ENCODE results near the gene RNF215.
"Not testable (repeated sequence)": the region's sequence is repeated elsewhere in the genome, so short reads cannot be mapped to it uniquely, and the experiment has no call there.

RNF215 gene

GRCh38 chr22:30420347-30421125 lies 33.3 kb upstream of the RNF215 start:
- no peak for DNase-seq

DNA sequence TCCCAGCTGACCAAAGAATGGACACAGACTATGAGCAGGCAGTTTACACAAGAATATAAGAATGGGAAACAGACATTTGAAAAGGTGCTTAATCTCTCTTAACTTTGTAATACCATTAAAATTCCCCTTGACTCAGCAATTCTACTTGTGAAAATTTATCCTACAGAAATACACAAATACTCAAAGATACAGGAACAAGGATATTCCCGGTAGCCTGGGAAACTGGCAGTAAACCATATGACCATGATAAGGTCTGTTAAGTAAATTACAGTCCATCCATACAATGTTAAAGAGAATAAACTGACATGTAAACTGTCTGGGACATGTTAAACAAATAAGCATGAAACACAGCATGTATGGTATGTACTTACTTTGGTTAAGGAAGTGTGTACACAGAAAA lies 29.6 kb upstream of the RNF215 start:
- no peak for DNase-seq

DNA sequence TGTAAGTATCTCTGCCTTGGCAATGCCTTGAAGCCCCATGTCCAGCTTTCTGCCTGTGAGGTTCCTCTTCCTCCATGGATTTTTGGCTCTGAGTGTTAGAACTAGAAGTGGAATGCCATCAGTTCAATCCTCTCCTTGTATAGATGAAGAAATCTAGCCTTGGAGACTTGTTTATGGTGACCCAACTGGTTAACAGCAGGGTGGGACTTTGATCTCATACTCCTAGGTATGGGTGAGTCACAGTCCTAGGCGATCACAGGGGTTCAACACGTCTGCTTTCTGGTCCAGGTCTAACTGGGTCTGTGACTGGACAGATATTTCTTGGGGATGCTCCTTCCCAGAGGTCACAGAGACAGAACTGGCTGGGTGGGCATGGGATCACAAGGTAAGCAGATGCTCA lies 29.2 kb upstream of the RNF215 start:
- DNase-seq = no peak

DNA sequence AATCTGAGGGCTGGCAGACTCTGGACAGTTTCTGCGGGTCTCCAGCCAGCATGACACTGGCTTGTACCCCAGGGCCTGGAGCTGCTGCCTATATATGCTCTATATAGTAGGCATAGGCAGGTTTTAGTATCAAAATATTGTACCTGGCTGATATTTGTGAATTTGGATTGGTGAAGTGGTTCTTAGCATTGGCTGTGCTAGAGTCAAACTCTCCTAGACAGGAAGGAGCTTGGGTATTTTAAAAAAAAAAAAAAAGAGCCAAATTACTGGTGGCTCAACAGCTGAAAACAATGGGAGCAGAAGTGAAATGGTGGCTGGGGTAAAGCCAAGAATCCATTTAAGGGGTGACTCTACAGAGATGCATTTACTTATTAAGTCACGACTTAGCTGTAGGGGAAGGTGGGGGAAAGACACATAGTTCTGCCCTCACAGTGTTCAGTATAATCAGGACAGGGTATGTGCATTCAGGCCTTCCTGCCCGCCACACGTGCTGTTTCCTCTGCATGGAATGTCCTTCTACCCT lies 27.4 kb upstream of the RNF215 start:
- no peak for DNase-seq

DNA sequence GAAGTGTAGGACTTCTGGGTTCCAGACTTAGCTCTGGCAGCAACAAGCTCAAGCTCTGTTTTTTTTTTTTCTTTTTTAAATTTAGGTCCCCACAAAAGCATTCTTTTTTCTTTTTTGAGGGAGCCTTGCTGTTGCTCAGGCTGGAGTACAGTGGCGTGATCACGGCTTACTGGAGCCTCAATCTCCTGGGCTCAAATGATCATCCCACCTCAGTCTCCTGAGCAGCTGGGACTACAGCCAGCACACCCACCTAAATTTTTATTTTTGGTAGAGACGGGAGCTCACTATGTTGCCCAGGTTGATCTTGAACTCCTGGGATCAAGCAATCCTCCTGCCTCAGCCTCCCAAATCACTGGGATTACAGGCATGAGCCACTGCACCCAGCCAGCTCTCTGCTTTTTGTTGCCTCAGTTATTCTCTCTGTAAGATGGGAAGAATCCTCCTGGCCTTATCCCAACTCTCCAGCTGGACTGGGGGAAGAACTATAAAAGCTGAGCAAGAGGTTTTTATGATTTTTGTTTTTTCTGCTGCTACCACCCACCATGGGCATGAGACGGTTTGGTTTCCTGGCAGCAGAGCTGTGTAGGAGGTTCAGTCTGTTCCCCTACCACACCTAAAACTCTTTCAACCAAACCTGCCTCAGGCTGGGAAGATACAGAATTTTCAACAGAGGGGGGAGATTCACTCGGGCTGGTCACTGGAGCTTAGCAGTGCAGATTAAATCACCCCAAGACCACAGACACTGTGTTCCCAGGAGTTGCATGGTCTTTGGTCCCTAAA lies 26.7 kb upstream of the RNF215 start:
- no peak for DNase-seq

- no peak for DNase-seq
Measured at GRCh38 chr22:30413001-30413400, 25.8 kb upstream of the RNF215 start.

DNA sequence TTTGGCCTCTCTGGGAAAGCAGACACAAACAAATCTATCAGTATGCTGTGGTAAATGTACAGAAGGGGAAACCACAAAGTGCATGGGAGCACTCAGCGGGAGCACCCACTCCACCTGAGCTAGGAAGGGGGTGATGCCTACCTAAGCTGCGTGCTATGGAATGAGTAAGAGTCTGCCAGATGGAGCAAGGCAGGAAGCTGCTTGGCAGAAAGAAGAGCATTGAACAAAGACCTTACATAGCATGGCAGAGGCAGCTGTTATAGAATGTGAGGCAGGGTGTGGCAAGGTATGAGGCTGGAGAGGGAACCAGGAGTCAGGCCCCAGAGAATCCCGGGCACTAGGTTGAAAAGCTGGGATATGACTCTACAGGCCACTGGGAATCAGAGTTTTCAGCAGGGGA lies 24.6 kb upstream of the RNF215 start:
- DNase-seq = no peak

- DNase-seq = no peak
Measured at GRCh38 chr22:30408388-30409102, 21.3 kb upstream of the RNF215 start.

- DNase-seq = no peak
Measured at GRCh38 chr22:30406400-30406799, 19.2 kb upstream of the RNF215 start.

DNA sequence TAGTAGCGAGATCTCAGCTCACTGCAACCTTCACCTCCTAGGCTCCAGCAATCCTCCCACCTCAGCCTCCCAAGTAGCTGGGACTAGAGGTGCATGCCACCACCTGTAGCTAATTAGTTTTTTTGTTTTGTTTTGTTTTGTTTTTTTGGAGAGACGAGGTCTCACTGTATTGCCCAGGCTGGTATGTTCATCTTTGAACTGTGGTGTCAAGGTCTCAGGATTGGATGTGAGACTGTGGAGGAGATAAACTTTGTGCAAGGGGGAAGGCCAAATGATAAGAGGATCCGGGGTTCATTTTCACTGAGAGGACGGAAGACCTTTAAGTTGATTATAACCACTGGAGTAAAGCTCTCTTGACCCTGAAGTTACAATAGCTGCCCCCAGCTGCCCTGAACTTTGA lies 18.5 kb upstream of the RNF215 start:
- no peak for DNase-seq

DNA sequence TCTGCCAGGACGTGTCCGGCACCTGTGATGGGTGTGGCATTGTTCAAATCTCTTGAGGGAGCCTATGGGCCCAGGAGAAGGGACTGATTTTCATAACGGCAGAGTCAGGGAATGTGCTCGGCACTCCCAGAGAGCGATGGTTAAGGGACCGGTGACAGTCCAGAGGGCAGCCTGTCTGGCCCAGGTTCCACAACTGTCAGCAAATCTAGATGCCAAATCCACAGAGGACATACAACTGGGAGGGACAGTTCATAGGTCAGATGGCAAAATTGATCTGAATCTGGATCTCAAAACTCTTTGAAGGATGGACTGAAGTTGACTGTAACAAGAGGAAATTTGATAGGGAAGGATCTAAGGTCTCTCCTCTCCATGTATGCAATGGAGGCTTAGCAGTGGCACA lies 17.1 kb upstream of the RNF215 start:
- no peak for DNase-seq

DNA sequence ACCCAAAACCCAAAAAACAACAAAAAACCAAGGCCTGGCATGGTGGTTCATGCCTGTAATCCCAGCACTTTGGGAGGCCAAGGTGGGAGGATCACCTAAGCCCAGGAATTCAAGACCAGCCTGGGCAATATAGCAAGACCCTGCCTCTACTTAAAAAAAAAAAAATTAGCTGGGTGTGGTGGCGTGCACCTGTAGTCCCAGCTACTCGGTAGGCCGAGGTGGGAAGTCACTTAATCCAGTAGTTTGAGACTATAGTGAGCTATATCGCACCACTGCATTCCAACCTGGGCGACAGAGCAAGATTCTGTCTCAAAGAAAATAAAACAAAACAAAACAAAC lies 15.5 kb upstream of the RNF215 start:
- DNase-seq = not testable (repeated sequence)

- no peak for DNase-seq
Measured at GRCh38 chr22:30402028-30402765, 15.0 kb upstream of the RNF215 start.

DNA sequence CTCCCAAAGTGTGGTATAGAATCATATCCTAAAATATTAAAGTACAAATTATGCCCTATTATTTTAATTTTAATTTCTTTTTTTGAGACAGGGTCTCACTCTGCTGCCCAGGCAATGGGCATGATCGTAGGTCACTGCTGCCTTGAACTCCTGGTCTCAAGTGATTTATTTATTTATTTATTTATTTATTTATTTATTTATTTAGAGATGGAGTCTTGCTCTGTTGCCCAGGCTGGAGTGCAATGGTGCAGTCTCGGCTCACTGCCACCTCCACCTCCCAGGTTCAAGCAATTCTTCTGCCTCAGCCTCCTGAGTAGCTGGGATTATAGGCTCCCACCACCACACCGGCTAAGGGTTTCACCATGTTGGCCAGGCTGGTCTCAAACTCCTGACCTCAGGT lies 13.8 kb upstream of the RNF215 start:
- not testable (repeated sequence) for DNase-seq

DNA sequence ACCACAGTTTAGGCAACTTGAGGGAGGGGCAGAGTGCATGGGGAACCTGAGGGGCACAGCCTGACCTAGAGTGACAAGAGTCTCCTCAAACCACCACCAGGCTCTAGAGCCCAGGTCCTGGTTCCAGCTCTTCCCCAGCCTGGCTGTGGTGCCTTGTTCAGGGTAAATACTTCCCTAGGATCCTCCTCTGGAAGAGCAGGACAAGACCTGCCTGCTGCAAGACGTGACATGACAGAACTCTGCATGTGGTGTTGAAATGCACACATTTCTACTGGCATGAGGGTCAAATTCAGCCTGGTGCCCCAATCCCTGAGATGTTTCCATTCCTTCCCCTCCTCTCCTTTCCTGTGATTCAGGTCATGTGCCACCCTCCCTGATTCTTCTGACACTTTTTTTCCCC lies 12.9 kb upstream of the RNF215 start:
- no peak for DNase-seq

DNA sequence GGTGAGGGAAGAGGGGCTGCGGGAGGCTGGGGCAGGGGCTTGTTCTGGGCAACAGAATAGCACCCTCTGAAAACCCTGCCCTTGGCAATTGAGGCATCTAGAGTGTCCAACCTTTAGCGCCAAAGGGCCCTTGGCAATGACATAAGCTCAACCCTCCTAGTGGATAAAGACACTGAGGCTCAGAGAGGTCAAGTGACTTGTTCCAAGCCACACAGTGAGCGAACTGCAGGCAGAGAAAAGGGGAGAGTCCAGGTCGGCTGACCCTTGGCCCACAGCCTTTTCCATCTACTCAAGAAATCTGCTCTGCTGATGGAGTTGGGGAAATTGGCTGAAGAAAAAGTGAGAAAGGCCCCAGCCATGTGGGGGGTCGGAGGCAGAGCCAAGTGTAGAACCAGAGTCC lies 12.5 kb upstream of the RNF215 start:
- DNase-seq = no peak

DNA sequence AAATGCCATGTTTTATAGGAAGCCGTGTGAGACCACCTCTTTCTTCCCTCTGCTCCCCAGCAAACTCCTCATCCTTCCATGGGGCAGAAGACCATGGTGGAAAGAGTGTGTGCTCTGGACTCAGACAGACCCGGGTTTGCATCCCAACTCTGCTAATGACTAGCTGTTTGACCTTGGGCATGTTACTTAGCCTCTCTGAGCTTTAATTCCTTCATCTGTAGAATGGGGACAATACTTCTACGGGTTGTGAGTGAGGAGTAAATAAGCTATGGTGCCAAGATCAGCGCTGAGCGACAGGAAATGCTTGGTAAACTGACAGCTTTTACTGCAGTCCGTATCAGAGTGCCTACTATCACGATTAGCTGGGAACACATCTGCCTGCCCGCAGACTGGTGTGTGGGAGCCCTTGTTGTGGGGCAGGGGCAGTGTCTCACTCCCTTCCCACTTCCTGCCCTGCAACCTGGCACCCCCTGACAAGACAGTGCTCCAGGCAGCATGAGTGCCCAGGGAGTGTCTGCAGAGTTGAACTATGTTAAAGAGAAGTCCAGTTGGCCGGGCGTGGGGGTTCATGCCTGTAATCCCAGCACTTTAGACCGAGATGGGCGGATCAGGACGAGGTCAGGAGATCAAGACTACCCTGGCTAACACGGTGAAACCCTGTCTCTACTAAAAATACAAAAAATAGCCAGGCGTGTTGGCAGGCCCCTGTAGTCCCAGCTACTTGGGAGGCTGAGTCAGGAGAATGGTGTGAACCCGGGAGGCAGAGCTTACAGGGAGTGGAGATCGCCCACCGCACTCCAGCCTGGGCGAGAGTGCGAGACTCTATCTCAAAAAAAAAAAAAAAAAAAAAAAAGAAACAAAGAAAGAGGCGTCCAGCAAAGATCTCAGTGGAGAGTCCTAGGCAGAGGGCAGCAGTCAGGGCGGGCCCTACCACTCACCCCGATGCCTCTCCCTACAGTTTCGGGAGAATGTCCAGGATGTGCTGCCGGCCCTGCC lies 11.8 kb upstream of the RNF215 start:
- no peak for DNase-seq

DNA sequence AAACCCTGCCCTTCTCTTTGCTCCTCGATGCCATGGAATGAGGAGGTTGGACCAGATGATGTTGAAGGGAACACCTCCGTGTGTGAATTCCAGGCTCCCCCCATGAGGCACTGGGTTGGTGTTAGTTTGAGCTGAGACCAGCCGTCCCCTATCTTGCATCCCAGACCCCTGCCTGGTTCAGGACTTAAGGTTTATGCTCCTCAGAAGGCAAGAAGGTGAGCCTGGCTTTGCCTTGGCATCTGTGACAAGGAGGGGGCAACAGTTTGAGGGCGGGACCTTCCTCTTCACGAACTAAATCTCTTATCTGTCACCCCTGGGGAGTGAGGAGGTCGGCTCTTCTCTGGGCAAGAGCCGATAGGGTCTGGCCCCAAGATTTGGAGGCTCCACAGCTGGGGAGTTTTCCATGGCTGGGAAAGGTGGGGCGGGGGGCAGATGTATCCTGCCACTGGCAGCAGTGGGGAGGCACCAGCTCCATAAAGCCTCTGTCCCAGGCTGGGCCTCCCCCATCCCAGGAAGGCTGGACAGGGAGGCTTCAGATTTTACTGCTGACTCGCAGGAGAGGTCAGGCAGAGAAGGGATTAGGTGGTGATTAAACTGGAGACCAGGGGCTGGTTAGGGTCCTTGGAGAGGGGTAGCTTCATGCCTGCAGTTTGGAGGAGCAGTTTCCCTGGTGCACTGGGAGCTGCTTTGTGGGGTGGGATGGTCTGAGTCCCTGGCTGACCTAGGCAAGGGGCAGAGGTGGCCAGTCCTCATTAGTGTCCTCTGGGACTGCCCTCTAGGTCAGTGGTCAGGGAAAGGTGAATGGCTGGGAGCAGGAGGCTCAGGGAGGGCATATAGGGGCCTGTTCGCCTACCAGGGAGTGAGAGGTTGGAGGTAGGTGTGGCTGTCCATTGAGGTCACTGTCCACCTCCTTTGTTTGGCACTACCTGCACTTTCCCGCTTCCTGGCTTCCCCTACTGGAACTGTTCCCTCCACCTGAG lies 10.7 kb upstream of the RNF215 start:
- no peak for DNase-seq

DNA sequence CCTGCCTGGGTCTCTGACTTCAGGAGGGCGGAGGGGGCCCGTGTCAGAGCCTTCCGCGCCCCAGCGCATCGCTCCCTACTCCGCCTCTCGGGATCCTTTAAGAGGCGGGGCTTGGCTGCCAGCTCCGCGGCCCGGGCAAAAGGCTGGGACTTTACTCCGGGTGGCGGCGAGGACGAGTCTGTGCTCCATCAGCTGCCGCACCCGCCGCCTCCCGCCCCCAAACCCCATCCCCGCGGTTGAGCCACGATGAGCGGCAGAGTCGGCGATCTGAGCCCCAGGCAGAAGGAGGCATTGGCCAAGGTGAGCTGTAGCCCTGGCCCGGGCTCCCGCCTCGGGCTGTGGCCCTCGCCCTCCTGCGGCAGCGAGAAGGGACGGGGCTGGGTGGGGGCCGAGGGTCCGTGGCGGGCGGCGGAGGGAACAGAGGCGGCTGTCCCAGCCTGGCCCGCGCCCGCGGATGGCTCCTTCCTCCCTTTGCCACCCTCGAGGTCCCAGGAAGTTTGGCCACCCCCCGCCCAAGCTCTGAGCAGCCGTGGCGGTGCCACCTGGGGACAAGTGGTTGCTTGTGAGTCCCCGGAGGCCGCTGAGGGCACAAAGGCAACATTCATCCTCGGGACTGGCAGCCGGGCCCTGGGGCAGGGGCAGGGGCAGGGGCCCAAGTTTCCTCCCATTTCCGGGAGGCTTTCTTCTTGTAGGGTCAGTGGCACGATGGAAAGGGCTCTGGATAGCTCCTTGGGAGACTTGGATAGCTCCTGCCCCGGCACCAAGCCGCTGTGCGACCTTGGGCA lies 9.9 kb upstream of the RNF215 start, which contains the start of gene SEC14L2:
Gene SEC14L2, plus strand, starts transcription at position 148 of the 785 bp plus-strand sequence. Its CDS starts 99 bp downstream, at position 247.
- DNase-seq = peak; percentile 59
